Measurements from ENCODE around the gene ENPP5. TPM values are rescaled to one million over a fixed set of nuclear protein-coding genes. Genes with fewer than 3 reads are reported as not detected.

The ENPP5 gene, protein sequence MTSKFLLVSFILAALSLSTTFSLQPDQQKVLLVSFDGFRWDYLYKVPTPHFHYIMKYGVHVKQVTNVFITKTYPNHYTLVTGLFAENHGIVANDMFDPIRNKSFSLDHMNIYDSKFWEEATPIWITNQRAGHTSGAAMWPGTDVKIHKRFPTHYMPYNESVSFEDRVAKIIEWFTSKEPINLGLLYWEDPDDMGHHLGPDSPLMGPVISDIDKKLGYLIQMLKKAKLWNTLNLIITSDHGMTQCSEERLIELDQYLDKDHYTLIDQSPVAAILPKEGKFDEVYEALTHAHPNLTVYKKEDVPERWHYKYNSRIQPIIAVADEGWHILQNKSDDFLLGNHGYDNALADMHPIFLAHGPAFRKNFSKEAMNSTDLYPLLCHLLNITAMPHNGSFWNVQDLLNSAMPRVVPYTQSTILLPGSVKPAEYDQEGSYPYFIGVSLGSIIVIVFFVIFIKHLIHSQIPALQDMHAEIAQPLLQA
- 295 and 301 TPM in 2 replicates for polyA plus RNA-seq

DNA sequence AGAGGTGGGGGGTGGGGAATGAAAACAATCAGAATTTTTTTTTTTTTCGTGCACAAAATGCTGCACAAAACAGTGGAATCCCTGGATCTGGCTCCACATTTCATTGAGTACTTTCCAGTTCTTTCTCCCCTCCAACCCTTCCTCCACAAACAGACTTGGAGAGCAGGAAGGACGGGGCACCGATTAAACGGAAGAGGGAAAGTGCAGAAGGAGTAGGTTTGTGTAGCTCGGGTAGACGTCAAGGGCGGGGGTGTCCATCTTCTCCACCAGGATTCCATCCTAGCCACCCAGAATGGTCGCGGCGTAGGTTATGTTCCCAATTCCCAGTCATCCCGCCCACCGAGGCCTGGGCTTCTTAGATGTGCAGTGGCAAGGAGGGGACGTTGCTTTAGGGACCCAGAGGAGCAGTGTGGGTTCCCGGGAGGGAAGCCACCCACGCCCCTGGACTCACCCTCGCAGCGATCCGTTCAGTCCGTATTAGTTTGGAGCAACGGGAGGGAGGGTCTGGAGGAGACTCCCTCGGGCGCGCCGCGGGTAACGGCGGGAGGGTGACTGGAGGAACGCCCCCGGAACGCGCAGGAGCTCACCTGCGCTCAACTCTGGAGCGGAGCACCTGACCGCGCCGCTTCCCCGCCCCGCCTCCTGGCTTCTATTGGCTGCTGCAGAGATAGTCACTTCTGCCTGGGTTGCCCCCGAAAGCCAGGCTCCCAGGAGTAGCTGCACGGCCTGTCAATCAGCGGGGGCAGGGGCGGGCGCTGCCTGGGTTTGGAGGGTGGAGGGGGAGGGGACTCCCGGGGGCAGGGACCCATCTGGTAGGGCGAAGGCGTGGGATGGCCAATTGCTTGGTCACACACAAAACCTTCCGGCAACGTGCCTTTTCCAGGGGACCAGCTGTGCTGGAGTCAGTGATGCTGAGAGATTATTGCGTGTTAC lies at the start of gene ENPP5:
ENPP5 (minus strand) TSS at position 624 of the 933 bp plus-strand sequence. CDS start 2,718 bp downstream, outside the sequence.

DNA sequence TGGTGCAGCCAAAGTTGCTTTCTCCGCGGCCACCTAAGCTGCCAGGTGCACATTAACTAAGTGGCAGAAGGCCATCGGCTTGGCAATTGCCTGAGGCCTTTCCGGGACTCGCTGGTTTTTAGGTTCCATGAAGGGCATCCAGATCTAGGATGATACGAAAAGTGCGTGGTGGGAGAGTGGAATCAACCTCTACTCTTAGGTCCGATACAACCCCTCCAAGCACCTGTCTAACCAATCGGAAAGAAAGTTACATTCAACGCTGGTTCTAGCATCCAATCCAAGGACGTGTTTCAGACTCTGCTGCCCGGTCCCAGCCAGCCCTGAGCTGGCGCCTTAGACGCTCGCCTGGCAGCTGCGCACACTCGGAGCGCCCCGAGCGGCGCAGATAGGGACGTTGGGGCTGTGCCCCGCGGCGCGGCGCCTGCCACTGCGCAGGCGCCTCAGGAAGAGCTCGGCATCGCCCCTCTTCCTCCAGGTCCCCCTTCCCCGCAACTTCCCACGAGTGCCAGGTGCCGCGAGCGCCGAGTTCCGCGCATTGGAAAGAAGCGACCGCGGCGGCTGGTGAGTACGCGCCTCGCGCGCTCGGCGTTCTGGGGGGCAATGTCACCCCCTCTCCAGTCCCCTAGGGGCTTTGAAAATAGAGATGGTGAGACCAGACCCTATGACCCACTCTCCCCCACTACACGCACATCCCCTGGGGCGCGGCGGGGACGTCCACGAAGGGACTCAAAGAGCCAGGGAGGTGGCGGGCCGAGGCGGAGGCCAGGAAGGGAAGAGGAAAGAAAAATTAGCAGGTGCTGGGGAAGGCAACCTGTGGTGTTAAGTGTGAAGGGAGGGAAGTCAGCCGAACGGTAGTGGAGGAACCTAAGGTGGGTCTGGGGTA lies 40.9 kb downstream of the ENPP5 start, which contains the start of gene ENPP4:
ENPP4 (plus strand) TSS at position 361 of the 883 bp plus-strand sequence. CDS start 9,595 bp downstream, outside the sequence.

Other genes starting within 250 kb of the ENPP5 start
- 0.54 TPM in 1 of 2 replicates, not detected in the other for gene CLIC5, start 155.1 kb downstream of the ENPP5 start, polyA plus RNA-seq
- gene ENPP4, start 41.0 kb downstream of the ENPP5 start, polyA plus RNA-seq: 46.4 and 52.1 TPM in 2 replicates